ENCODE data around the gene PLK3. TPM values are rescaled to one million over a fixed set of nuclear protein-coding genes. Genes with fewer than 3 reads are reported as not detected.
A peak's percentile ranks its signal among the peaks of the same experiment; 100 is the strongest.

PLK3 gene
- total RNA-seq, 2 experiments from 2014 or later: 8.8 to 10.1 TPM

DNA sequence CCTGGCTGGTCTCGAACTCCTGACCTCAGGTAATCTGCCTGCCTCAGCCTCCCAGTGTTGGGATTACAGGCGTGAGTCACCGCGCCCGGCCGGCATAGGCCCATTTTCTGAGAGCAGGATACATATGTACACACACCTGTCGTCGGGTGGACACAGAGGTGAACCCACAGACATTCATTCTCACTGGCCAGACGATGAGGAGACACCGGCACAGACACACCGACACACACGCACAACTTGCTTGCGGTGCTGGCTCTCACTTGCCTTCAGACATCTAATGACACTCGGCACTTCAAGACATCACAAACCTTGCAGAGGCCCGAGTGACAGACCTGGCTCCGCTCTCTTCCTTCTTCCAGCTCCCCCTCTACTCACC is 42.3 kb downstream of the PLK3 start:
- H3K4me1 ChIP-seq (ENCODE audit: insufficient read depth, low read length, poor library complexity, severe bottlenecking): no peaks in the 10 kb centered on the region
- H3K9me2 ChIP-seq (ENCODE audit: insufficient read depth, low read length): no peaks in the 10 kb centered on the region
- no peaks in the 10 kb centered on the region for H3K36me3 ChIP-seq (ENCODE audit: insufficient read depth, low read length)
- no peaks in the 10 kb centered on the region for H4K20me1 ChIP-seq (ENCODE audit: insufficient read depth, low read length)
- TF ChIP-seq, protein P1, sequence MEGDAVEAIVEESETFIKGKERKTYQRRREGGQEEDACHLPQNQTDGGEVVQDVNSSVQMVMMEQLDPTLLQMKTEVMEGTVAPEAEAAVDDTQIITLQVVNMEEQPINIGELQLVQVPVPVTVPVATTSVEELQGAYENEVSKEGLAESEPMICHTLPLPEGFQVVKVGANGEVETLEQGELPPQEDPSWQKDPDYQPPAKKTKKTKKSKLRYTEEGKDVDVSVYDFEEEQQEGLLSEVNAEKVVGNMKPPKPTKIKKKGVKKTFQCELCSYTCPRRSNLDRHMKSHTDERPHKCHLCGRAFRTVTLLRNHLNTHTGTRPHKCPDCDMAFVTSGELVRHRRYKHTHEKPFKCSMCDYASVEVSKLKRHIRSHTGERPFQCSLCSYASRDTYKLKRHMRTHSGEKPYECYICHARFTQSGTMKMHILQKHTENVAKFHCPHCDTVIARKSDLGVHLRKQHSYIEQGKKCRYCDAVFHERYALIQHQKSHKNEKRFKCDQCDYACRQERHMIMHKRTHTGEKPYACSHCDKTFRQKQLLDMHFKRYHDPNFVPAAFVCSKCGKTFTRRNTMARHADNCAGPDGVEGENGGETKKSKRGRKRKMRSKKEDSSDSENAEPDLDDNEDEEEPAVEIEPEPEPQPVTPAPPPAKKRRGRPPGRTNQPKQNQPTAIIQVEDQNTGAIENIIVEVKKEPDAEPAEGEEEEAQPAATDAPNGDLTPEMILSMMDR (conservative IDR thresholded peaks at IDR 0.05; ENCODE audit: low read length): no peak
- no peak for TF ChIP-seq EZH2phosphoT487 (IDR thresholded peaks at IDR 0.05; ENCODE audit: borderline replicate concordance, low read depth, low read length)
- no peaks in the 10 kb centered on the region for H3K79me2 ChIP-seq (ENCODE audit: insufficient read depth, low read depth, low read length)
- no peak overlapping the region for H2AFZ ChIP-seq (ENCODE audit: low read length)
- peak overlapping the region; percentile 39; the same call in 1 of the 2 replicates for H3K4me2 ChIP-seq (ENCODE audit: low read length)
- ChIA-PET POLR2A (no interaction called here), CTCF (ENCODE audit: unreplicated experiment) (no interaction called here)
- no peak for DNase-seq (ENCODE audit: low spot score)
- no peak overlapping the region for H3K4me3 ChIP-seq (ENCODE audit: low read depth, low read length, poor library complexity, severe bottlenecking)
- H3K27ac ChIP-seq (ENCODE audit: low read depth, low read length, poor library complexity, severe bottlenecking): no peak overlapping the region
- no TSS peak for BruUV-seq (replicated peaks)
- no peaks in the 10 kb centered on the region for H3K9me3 ChIP-seq (ENCODE audit: low read length)
- intact Hi-C loops (cut with micrococcal nuclease; ENCODE audit: unreplicated experiment): no loop called here

DNA sequence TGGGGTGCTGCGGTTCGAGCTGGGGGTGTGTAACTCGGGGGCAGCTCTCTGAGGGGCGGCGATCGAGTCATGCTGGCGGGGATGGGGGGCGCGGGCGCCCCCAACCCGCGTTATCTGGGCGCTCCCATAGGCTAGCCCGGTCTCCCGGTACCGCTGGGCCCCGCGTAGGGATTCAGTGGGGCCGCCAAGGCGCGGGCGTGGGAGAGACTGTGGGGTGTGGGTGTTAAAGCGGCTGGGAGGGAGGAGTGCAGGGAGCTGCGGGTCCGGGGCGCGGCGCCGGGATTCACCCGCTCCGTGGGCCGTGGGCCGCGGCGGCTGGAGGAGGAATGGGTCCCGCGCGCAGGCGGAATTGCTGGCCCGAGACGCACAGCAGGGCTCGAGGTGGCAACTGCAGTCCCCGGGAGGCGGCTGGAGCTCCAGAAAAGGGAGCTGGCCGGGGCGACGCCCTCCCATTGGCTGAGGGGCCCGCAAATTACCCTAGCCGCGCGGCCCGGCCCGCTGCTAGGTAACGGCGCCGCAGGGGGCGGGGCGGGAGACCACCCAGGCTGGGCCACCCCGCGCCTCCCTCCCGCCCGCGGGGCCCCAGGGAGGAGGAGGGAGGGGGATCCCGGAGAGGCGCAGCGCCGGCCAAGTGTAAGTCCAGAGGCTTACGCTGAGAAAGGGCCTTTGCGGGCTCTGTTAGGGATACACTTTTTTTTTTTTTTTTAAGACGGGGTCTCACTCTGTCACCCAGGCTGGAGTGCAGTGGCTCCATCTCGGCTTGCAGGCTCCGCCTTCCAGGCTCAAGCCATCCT is 42.9 kb downstream of the PLK3 start, which contains the start of gene PTCH2:
Gene PTCH2 (minus strand): TSS at position 392 of the 794 bp plus-strand sequence. CDS start 321 bp downstream, at position 71.
- POLR2A ChIA-PET: interaction anchor here (0.6 kb wide), 2 partner anchors 38 to 159 kb away, joined by 3 to 5 read pairs; no protein-coding TSS in a partner anchor
- no peaks in the 10 kb centered on the region for H3K79me2 ChIP-seq (ENCODE audit: insufficient read depth, low read depth, low read length)
- no TSS peak for BruUV-seq (replicated peaks)
- no peaks in the 10 kb centered on the region for H3K4me1 ChIP-seq (ENCODE audit: insufficient read depth, low read length, poor library complexity, severe bottlenecking)
- no peaks in the 10 kb centered on the region for H3K9me2 ChIP-seq (ENCODE audit: insufficient read depth, low read length)
- H4K20me1 ChIP-seq (ENCODE audit: insufficient read depth, low read length): no peaks in the 10 kb centered on the region
- H3K27ac ChIP-seq (ENCODE audit: low read depth, low read length, poor library complexity, severe bottlenecking): no peak within 1 kb of the TSS
- no peak within 1 kb of the TSS for H2AFZ ChIP-seq (ENCODE audit: low read length)
- H3K4me3 ChIP-seq (ENCODE audit: low read depth, low read length, poor library complexity, severe bottlenecking): peak within 1 kb of the TSS; percentile 21
- intact Hi-C loops (cut with micrococcal nuclease; ENCODE audit: unreplicated experiment): no loop called here
- CTCF ChIA-PET (ENCODE audit: unreplicated experiment): no interaction called here
- peak; percentile 24 for DNase-seq (ENCODE audit: low spot score)
- H3K9me3 ChIP-seq (ENCODE audit: low read length): no peaks in the 10 kb centered on the region
- H3K36me3 ChIP-seq (ENCODE audit: insufficient read depth, low read length): no peaks in the 10 kb centered on the region
- peak within 1 kb of the TSS; percentile 39; the same call in 1 of the 2 replicates for H3K4me2 ChIP-seq (ENCODE audit: low read length)
- TF ChIP-seq, protein P1 (conservative IDR thresholded peaks at IDR 0.05; ENCODE audit: low read length): no peak
- TF ChIP-seq EZH2phosphoT487 (IDR thresholded peaks at IDR 0.05; ENCODE audit: borderline replicate concordance, low read depth, low read length): no peak

DNA sequence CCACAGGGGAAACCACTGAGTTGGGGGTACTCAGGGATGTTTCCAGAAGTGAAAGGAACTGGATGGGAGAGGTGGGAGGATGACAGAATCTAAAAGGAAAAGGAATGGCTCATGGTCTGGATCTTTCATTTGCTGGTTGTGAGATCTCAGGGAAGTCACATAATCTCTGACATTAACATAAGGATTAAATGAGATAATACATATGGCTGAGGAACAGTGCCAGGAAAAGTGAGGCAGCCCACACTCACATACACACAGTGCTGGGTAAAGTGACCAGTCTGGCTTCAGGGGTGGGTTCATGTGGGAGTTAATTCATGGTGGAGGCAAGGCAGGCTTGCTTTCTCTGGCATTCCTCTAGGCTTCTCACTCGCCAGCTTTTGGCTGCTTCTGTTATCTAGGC is 46.8 kb downstream of the PLK3 start:
- intact Hi-C loops (cut with micrococcal nuclease; ENCODE audit: unreplicated experiment): no loop called here
- Histone ChIP-seq H2AFZ (ENCODE audit: low read length) (no peak overlapping the region), H3K79me2 (ENCODE audit: insufficient read depth, low read depth, low read length) (no peaks in the 10 kb centered on the region), H4K20me1 (ENCODE audit: insufficient read depth, low read length) (no peaks in the 10 kb centered on the region), H3K9me2 (ENCODE audit: insufficient read depth, low read length) (no peaks in the 10 kb centered on the region), H3K4me3 (ENCODE audit: low read depth, low read length, poor library complexity, severe bottlenecking) (no peak overlapping the region), H3K4me1 (ENCODE audit: insufficient read depth, low read length, poor library complexity, severe bottlenecking) (peaks cover 9% of the 10 kb centered on the region), H3K9me3 (ENCODE audit: low read length) (no peaks in the 10 kb centered on the region), H3K27ac (ENCODE audit: low read depth, low read length, poor library complexity, severe bottlenecking) (no peak overlapping the region), H3K4me2 (ENCODE audit: low read length) (no peak overlapping the region), H3K36me3 (ENCODE audit: insufficient read depth, low read length) (0 out of 2 replicates have a peak, but pooled peaks cover 7% of the 10 kb centered on the region)
- BruUV-seq (replicated peaks): no TSS peak
- ChIA-PET CTCF (ENCODE audit: unreplicated experiment) (no interaction called here), POLR2A (interaction anchor here (0.7 kb wide), 1 partner anchor 109 kb away, joined by 3 read pairs; no protein-coding TSS in a partner anchor)
- TF ChIP-seq EZH2phosphoT487 (IDR thresholded peaks at IDR 0.05; ENCODE audit: borderline replicate concordance, low read depth, low read length): no peak
- TF ChIP-seq, protein P1 (conservative IDR thresholded peaks at IDR 0.05; ENCODE audit: low read length): no peak
- DNase-seq (ENCODE audit: low spot score): no peak
